GDM1 (cell line): ENCODE data around the gene ATG7.
"Not testable (repeated sequence)": the region's sequence is repeated elsewhere in the genome, so short reads cannot be mapped to it uniquely, and the experiment has no call there.

ENCODE experiments used
- DNase-seq: peaks from one replicate; lab custom pipeline; 2025; lab: John Stamatoyannopoulos, UW

The ATG7 gene

DNA sequence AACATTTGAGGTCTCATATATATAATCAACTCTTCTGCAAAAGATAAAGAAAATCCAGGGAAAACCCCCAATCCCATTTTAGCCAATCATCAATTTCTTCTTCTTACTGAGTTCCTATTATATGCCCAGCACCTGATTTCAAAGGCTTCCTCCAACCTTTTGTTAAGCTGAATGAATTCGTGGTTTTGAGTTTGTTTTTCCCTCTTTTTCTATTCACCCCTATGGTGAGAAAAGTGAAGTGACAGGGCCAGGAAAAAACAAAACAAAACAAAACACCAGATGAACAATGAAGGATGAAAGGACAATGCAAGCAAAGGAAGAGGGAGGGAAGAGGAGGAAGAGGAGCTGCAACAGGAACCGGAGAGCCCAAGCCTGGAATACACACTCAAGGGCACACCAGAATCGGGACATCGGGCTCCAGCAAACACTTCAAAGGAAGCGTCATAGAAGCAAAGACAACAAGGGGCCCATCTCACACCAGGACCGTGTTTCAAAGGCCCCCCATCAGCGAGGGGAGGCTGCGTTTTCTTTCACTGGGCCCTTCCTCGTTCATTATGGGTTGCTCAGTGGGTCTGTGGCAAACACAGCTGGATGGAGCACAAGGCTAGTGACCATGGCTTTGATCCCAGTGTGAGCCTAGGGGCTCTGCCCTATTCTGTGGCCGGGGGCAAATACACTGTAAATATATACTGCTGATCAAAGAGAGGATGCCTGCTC lies 321.3 kb downstream of the ATG7 start:
- DNase-seq = no peak

GRCh38 chr3:11595024-11595423 lies 322.8 kb downstream of the ATG7 start:
- not testable (repeated sequence) for DNase-seq

DNA sequence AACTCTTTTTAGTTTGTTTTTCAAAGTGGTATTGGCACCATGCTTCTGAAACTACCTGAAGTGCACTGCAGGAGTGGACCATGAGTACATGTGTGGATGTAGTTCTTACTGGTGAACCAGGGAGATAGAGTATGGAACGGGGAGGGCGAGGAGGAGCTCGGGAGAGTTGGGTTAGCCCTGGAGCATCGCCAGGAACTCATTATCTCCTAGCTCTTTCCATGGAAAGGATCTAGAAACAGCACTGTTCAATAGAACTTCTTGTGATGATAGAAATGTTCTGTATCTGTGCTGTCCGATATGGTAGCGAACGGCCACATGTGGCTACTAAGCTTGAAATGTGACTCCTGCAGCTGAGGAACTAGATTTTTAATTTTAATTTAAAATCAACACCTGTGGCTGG lies 324.2 kb downstream of the ATG7 start:
- DNase-seq = no peak

DNA sequence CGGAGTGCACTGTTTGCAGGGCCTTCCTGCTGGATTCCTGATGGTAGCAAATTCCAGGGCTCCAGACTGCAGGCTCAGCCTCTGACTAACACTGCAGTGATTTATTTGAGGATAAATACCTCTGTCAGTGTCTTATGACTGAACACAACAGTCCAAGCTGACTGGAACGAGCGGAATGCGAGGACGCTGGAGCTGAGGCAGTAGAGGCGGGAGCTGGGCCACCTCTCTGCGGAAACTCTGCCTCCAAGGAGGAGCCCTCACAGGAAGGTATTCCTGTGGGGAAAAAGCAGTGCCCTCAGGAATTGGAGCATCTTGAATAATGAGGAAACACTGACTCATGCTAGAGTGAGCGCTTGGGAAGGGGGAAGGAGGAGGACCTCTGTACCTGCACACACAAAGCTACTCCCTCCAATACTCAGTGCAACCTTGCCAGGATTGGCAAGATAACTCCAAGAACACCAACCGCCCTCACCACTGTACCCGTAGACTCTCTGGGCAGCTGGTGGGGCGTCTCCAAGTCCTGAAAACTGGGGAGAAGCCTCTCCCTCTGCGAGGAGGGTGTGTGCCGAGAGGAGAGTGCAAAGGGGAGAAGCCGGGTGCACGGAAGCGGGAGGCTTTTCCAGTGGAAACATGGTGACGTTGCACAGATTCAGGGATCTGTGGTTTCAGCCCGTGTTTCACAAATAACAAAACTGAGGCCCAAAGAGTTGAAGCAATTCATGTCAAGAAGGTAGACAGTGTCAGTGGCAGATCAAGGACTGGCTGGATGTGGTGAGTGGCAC lies 328.5 kb downstream of the ATG7 start:
- DNase-seq = no peak

DNA sequence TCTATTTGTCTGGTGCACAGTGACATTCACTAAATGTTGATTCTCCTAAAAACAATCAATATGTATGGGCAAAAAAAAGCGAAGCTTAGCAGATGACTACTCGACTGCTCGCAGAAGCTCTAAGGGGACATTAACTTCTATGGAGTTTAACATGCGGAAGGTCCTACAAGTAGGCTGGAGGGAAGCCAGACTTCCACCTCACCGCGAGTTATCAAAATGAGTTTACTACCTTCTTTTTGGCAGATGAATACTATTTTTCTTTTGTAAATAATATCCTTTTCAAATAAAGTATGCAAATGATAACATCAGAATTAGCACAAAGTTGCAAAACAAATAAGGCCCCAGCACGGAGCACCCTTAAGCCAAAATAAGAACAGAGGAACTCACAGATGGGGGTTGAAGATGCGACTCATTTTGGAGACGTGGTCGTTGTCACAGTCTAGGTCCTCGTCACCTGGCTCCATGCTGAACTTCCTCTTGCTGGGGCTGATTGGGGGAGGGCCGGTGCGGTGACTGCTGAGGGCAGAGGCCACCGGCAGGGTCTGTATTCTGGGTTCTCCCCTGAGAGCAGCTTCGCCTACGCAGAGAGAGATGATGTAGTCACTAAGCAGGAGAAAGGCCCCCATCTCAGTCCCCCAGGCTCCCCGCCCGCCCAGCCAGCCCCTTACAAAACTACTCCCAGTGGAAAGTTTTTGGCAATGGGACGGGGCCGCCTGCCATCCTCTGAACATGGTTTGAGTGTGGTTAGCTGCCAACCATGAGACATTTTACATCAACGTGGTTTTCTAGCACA lies 329.4 kb downstream of the ATG7 start:
- peak; percentile 7 for DNase-seq

- DNase-seq = no peak
Observed at GRCh38 chr3:11602239-11602840, 330.1 kb downstream of the ATG7 start.

DNA sequence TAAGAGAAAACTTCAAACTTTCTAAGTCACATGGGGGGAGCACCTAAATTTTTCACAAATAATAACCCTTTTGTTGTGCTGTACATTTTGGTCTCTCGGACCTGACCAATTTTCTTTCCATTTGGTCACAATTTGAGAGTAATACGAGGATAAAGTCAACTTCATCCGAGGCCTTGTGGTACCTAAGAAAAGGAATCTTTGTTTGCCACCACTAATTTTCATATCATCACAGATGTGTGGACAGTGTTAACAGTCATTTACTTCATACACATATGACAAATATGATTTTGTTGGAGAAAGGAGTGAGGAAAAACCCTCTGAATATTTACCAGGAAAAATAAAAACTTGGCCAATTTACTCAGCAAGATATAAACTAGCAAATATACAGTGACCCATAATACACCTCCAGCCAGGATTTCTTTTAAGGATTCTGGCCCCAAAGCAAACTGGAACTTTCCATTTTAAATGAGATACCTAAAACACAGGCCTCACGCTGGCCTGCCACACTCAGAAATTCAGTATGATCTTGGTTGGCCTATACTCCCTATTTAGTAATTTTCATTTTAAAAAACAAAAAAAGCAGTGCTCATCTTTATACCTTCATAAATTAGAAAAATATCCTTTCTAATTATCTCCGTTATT lies 330.8 kb downstream of the ATG7 start:
- no peak for DNase-seq

DNA sequence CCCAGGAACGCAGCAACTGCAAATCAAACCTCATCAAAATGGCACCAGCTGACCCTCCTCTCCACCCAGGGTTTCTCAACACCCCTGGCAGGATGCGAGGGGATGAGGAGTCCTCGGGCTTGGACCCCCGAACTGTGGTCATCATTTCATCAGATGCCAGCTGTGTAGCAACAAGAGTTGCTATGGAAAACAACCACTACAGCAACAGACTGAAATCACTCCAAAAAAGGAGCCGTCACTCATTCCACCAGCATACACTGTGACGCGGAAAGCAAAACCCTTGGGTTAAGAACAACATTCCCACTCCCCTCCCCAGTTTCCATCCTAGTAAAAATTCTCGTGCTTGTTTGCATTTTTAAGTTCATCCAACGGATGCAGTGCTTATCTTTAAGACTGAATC lies 331.4 kb downstream of the ATG7 start:
- no peak for DNase-seq

GRCh38 chr3:11604139-11604892 lies 332.1 kb downstream of the ATG7 start:
- no peak for DNase-seq

DNA sequence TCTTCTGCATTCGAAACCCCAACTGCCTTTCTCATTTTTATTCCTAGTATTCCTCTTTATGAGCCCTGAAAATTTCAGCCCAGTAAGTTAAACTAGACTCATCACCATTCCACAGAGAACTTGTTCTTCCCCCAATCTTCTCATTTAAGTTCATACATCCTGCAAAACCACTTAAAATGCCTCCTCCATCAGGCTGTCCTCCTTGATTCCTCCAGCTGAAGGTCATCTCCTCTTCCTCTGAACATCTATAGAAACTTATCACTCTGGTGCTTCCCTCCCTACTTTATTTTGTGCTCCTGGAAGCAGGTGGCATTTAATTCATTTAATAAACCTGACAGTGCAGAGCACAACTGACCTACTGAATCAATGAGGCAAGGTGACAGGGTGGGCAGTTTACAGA lies 333.2 kb downstream of the ATG7 start:
- DNase-seq = no peak

DNA sequence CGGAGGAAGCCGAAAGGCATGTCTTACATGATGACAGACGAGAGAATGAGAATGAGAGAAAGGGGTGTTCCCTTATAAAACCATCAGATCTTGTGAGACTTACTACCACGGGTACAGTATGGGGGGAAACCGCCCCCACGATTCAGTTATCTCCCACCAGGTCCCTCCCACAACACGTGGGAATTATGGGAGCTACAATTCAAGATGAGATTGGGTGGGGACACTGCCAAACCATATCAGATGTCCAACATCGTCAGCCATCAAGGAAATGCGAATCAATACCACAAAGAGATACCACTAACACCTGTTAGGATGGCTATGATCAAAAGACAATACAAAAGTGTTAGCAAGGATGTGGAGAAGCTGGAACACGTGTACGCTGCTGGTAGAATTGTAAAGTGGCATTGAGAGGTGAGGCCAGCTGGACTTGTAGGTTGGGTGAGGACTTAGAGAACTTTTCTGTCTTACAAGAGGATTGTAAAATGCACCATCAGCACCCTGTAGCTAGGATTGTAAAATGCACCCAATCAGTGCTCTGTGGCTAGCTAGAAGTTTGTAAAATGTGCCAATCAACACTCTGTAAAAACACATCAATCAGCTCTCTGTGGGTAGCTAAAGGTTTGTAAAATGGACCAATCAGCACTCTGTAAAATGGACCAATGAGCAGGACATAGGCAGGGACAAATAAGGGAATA lies 334.0 kb downstream of the ATG7 start:
- DNase-seq = no peak

- DNase-seq = no peak
Observed at GRCh38 chr3:11606865-11607440, 334.8 kb downstream of the ATG7 start.
